Adrenal gland (tissue), 5 donors: ENCODE data around the gene NUDT12.

Experiments used
- POLR2A ChIP-seq, 2 donors: fragments of 450-650 bp; IDR thresholded peaks; one replicate each; pipeline ENCODE4 v1.6.1; 2017; ENCODE audit warnings: antibody characterized with exemption in 2 of 2, mild to moderate bottlenecking in 2 of 2, moderate library complexity in 1 of 2
- TF ChIP-seq, protein P1 (sequence below), 6 experiments: fragments of 450-650 bp in 4 of 6; fragments of 200-600 bp in 2 of 6; sonication (generic) in 1 of 6; IDR thresholded peaks; 1 replicate in 5 of 6; 2 replicates in 1 of 6; pipeline versions ENCODE4 v1.5.1 to v1.8.0; 2016 to 2021; ENCODE audit warnings: antibody characterized with exemption in 6 of 6, mild to moderate bottlenecking in 2 of 6, moderate library complexity in 1 of 6
- donor health status: DM: no; HTN: no; CAD: no.

DNA sequence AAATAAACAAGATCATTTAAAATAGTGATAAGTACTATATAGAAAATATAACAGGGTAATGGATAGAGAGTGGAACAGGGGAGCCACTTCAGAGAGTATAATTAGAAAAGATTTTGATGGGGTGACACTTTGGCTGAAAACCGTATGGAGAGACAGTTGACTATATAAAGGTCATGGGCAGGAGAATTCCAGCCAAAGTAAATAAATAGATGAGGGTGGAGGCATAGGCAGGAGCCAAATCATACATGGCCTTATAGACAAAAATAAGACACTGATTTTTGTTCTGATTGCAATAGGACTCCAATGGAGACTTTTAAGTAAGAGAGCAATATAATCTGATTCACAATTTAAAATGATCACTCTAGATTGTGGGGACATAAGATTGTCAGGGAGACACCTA lies 37.5 kb upstream of the NUDT12 start:
- TF ChIP-seq, protein P1, sequence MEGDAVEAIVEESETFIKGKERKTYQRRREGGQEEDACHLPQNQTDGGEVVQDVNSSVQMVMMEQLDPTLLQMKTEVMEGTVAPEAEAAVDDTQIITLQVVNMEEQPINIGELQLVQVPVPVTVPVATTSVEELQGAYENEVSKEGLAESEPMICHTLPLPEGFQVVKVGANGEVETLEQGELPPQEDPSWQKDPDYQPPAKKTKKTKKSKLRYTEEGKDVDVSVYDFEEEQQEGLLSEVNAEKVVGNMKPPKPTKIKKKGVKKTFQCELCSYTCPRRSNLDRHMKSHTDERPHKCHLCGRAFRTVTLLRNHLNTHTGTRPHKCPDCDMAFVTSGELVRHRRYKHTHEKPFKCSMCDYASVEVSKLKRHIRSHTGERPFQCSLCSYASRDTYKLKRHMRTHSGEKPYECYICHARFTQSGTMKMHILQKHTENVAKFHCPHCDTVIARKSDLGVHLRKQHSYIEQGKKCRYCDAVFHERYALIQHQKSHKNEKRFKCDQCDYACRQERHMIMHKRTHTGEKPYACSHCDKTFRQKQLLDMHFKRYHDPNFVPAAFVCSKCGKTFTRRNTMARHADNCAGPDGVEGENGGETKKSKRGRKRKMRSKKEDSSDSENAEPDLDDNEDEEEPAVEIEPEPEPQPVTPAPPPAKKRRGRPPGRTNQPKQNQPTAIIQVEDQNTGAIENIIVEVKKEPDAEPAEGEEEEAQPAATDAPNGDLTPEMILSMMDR (IDR thresholded peaks at IDR 0.05), result no peak
- TF ChIP-seq POLR2A (IDR thresholded peaks at IDR 0.05), result no peak
